H54 (cell line): ENCODE data around the gene FTL.

Experiments used
- DNase-seq: peaks from one replicate; pipeline ENCODE4 v3.0.0; 2011; ENCODE audit warnings: low spot score, mixed read lengths; ENCODE audit not compliant: insufficient read length
- FAIRE-seq: peaks from 3 replicates; lab custom pipeline; 2011; peaks lifted over from hg19 to GRCh38; lab: Jason Lieb, UNC
- POLR2A ChIP-seq: IDR thresholded peaks from 2 replicates; pipeline ENCODE4 v1.6.1; 2011; ENCODE audit warnings: low read depth, mild to moderate bottlenecking, low read length

FTL gene

GRCh38 chr19:48928164-48929025 lies 36.7 kb upstream of the FTL start:
- no peak for FAIRE-seq
- TF ChIP-seq POLR2A = no peak
- no peak for DNase-seq

GRCh38 chr19:48933382-48933932 lies 31.7 kb upstream of the FTL start, which contains the start of gene DHDH:
Gene DHDH (plus strand): TSS chr19:48933699. CDS start chr19:48933722, 23 bp downstream.
- no peak for TF ChIP-seq POLR2A
- DNase-seq (peak; percentile 54), FAIRE-seq (no peak)

GRCh38 chr19:48934837-48935236 lies 30.3 kb upstream of the FTL start:
- DNase-seq (no peak), FAIRE-seq (no peak)
- no peak for TF ChIP-seq POLR2A

- FAIRE-seq = no peak
- TF ChIP-seq POLR2A = no peak
- DNase-seq = no peak
These were observed 29.2 kb upstream of the FTL start for GRCh38 chr19:48935864-48936263.

- TF ChIP-seq POLR2A = no peak
- DNase-seq = no peak
- FAIRE-seq = no peak
These were observed 26.9 kb upstream of the FTL start for GRCh38 chr19:48938256-48938655.

- FAIRE-seq (no peak), DNase-seq (no peak)
- no peak for TF ChIP-seq POLR2A
These were observed 24.2 kb upstream of the FTL start for GRCh38 chr19:48940902-48941301.

GRCh38 chr19:48943081-48943480 lies 22.0 kb upstream of the FTL start:
- DNase-seq (no peak), FAIRE-seq (no peak)
- no peak for TF ChIP-seq POLR2A

GRCh38 chr19:48945415-48945814 lies 19.7 kb upstream of the FTL start:
- TF ChIP-seq POLR2A = no peak
- no peak for FAIRE-seq
- DNase-seq = no peak

GRCh38 chr19:48945817-48946216 lies 19.3 kb upstream of the FTL start:
- no peak for DNase-seq
- no peak for FAIRE-seq
- TF ChIP-seq POLR2A = no peak

- FAIRE-seq (no peak), DNase-seq (no peak)
- TF ChIP-seq POLR2A = no peak
These were observed 18.4 kb upstream of the FTL start for GRCh38 chr19:48946463-48947257.

GRCh38 chr19:48947258-48947542 lies 17.9 kb upstream of the FTL start:
- FAIRE-seq (no peak), DNase-seq (no peak)
- TF ChIP-seq POLR2A = no peak

- FAIRE-seq (no peak), DNase-seq (no peak)
- TF ChIP-seq POLR2A = no peak
These were observed 14.9 kb upstream of the FTL start for GRCh38 chr19:48950159-48950558.

- FAIRE-seq (no peak), DNase-seq (no peak)
- no peak for TF ChIP-seq POLR2A
These were observed 14.1 kb upstream of the FTL start for GRCh38 chr19:48950830-48951519.

GRCh38 chr19:48953141-48953540 lies 12.0 kb upstream of the FTL start:
- DNase-seq (no peak), FAIRE-seq (no peak)
- TF ChIP-seq POLR2A = no peak
